B cell (primary cell): ENCODE measurements around the gene CDKN1B. TPM values are rescaled to one million over a fixed set of nuclear protein-coding genes. Genes with fewer than 3 reads are reported as not detected.
A peak's percentile ranks its signal among the peaks of the same experiment; 100 is the strongest.

Source experiments
- ATAC-seq: fragments of 200-7000 bp; cut with Tn5 transposase; one replicate; pipeline ENCODE4 v1.10.0; 2021; ENCODE audit warnings: low read depth, mild to moderate bottlenecking, moderate number of reproducible peaks, moderate library complexity
- CTCF ChIA-PET: fragments of 350-600 bp; sonication (Branson Sonifier 250); formaldehyde crosslinking; loops from one replicate; lab custom pipeline; 2021; ENCODE audit warnings: antibody characterized with exemption, inconsistent platforms; lab: Charles Lee
- POLR2A ChIA-PET: fragments of 350-600 bp; sonication (Branson Sonifier 250); formaldehyde crosslinking; loops from one replicate; lab custom pipeline; 2021; ENCODE audit warnings: antibody characterized with exemption; lab: Charles Lee
- DNase-seq: peaks from one replicate; pipeline ENCODE4 v3.0.0; 2013
- H2AFZ ChIP-seq: 2 replicates; pipeline ENCODE4 v1.6.1; 2012; ENCODE audit warnings: mild to moderate bottlenecking, low read depth, low read length; ENCODE audit not compliant: insufficient read depth, poor library complexity, severe bottlenecking
- H3K27ac ChIP-seq, 2 donors: 1 replicate in 1 of 2; 2 replicates in 1 of 2; pipeline ENCODE4 v1.5.1; 2012 to 2013; ENCODE audit warnings: low read length in 2 of 2, mild to moderate bottlenecking in 2 of 2, moderate library complexity in 1 of 2
- H3K27me3 ChIP-seq, 4 experiments: fragments of 200-600 bp in 1 of 4; sonication (generic) in 1 of 4; replicated peaks in 1 of 4; 1 replicate in 2 of 4; 2 replicates in 2 of 4; pipeline versions ENCODE4 v1.6.1 to v1.7.0; 2013 to 2016; ENCODE audit warnings: low read length in 3 of 4, mild to moderate bottlenecking in 2 of 4, mixed read lengths in 1 of 4, moderate library complexity in 1 of 4; ENCODE audit not compliant: insufficient read depth in 4 of 4, control insufficient read depth in 3 of 4; ENCODE audit errors: control extremely low read depth in 1 of 4
- H3K36me3 ChIP-seq, 2 experiments: replicated peaks in 1 of 2; 1 replicate in 1 of 2; 2 replicates in 1 of 2; pipeline versions ENCODE4 v1.6.1 to v1.7.1; 2013; ENCODE audit warnings: low read length in 1 of 2; ENCODE audit not compliant: insufficient read depth in 2 of 2, control insufficient read depth in 1 of 2; ENCODE audit errors: control extremely low read depth in 1 of 2, extremely low read depth in 1 of 2
- H3K4me1 ChIP-seq, 2 donors: fragments of 200-600 bp in 1 of 2; sonication (generic) in 1 of 2; 1 replicate in 1 of 2; 2 replicates in 1 of 2; pipeline versions ENCODE4 v1.5.1 to v1.6.1; 2013 to 2017; ENCODE audit warnings: low read length in 2 of 2; ENCODE audit not compliant: control insufficient read depth in 2 of 2, insufficient read depth in 2 of 2
- H3K4me2 ChIP-seq: replicated peaks from 2 replicates; pipeline ENCODE3; 2012; ENCODE audit warnings: mild to moderate bottlenecking, low read depth, low read length; ENCODE audit not compliant: poor library complexity, severe bottlenecking
- H3K4me3 ChIP-seq, 5 experiments: fragments of 200-600 bp in 1 of 5; sonication (generic) in 1 of 5; 1 replicate in 3 of 5; 2 replicates in 2 of 5; pipeline versions ENCODE4 v1.5.1 to v1.7.0; 2011 to 2016; ENCODE audit warnings: low read length in 4 of 5, mild to moderate bottlenecking in 4 of 5, low read depth in 2 of 5, control low read depth in 1 of 5, moderate library complexity in 1 of 5; ENCODE audit not compliant: insufficient read depth in 1 of 5; ENCODE audit errors: control extremely low read depth in 1 of 5, extremely low read depth in 1 of 5
- H3K79me2 ChIP-seq: fragments of 200-600 bp; sonication (generic); one replicate; pipeline ENCODE4 v1.6.0; 2016; ENCODE audit warnings: low read length; ENCODE audit not compliant: control insufficient read depth, insufficient read depth
- H3K9ac ChIP-seq: fragments of 200-600 bp; sonication (generic); 2 replicates; pipeline ENCODE4 v1.6.1; 2017; ENCODE audit warnings: mild to moderate bottlenecking, low read length, moderate library complexity
- H3K9me3 ChIP-seq, 3 donors: one replicate each; pipeline versions ENCODE4 v1.6.1 to v1.7.1; 2013; ENCODE audit warnings: low read length in 2 of 3; ENCODE audit not compliant: control insufficient read depth in 2 of 3, insufficient read depth in 1 of 3; ENCODE audit errors: control extremely low read depth in 1 of 3
- H4K20me1 ChIP-seq: 2 replicates; pipeline ENCODE4 v1.6.0; 2012; ENCODE audit warnings: mild to moderate bottlenecking, low read length; ENCODE audit not compliant: insufficient read depth, control insufficient read depth, poor library complexity, severe bottlenecking
- H3K27ac Mint-ChIP-seq: one replicate; pipeline ENCODE4 v1.8.0; 2021; ENCODE audit warnings: mixed read lengths
- H3K27me3 Mint-ChIP-seq: one replicate; pipeline ENCODE4 v1.8.0; 2021; ENCODE audit warnings: mixed read lengths
- H3K4me1 Mint-ChIP-seq: one replicate; pipeline ENCODE4 v1.8.0; 2021; ENCODE audit warnings: mixed read lengths
- H3K4me3 Mint-ChIP-seq: one replicate; pipeline ENCODE4 v1.8.0; 2021; ENCODE audit warnings: mixed read lengths
- H3K9me3 Mint-ChIP-seq: one replicate; pipeline ENCODE4 v1.8.0; 2022; ENCODE audit warnings: mixed read lengths; ENCODE audit not compliant: insufficient read depth
- CTCF ChIP-seq: fragments of 200-600 bp; IDR thresholded peaks from one replicate; pipeline ENCODE4 v1.8.0; 2022; ENCODE audit warnings: antibody characterized with exemption, mild to moderate bottlenecking
- EZH2 ChIP-seq: IDR thresholded peaks from 2 replicates; pipeline ENCODE4 v1.6.1; 2012; ENCODE audit warnings: borderline replicate concordance, low read depth, mild to moderate bottlenecking, moderate library complexity, low read length; ENCODE audit not compliant: insufficient read depth, poor library complexity, severe bottlenecking
- WGBS: methylation state at CpG from one replicate; pipeline ENCODE4 v1.1.5; 2013; ENCODE audit warnings: missing lambda C conversion rate; ENCODE audit not compliant: insufficient coverage; 5-methylcytosine and 5-hydroxymethylcytosine counted together
- intact Hi-C: fragments of 100-400 bp; cut with micrococcal nuclease; formaldehyde crosslinking; loops from one replicate; pipeline ENCODE4 v1.10.0; 2022
- polyA plus RNA-seq: library from polyadenylated mRNA; depleted of rRNA; stranded (reverse); fragments of >200 nt; gene quantifications from 2 replicates; pipeline ENCODE4 v1.2.3, GENCODE V29; 2012
- total RNA-seq, 2 donors: library from RNA; stranded (reverse); fragments of 120-200 nt in 1 of 2; gene quantifications; 1 replicate in 1 of 2; 2 replicates in 1 of 2; pipeline versions ENCODE4 v1.2.3 to v1.2.4, GENCODE V29; 2013 to 2022

CDKN1B gene
- total and polyA plus RNA-seq, 2 donors (not counting 1 experiment from before 2014, with no cell fraction given): 77.4 to 149 TPM

- H3K4me1 ChIP-seq: peaks cover 14 to 18% of the 10 kb centered on the region in 2 donors
- Mint-ChIP-seq H3K4me1 (peaks cover 40% of the 10 kb centered on the region), H3K27me3 (no peaks in the 10 kb centered on the region), H3K9me3 (no peaks in the 10 kb centered on the region), H3K27ac (peak overlapping the region; percentile 94), H3K4me3 (peak overlapping the region; percentile 87)
- no peaks in the 10 kb centered on the region for H4K20me1 ChIP-seq
- H3K9ac ChIP-seq: peak overlapping the region; percentile 71
- ChIA-PET POLR2A (interaction anchor here (0.6 to 6.0 kb wide), 15 partner anchors 10 to 820 kb away, joined by 3 to 155 read pairs (median 6); partner anchors contain the start of genes BORCS5 and CDKN1B), CTCF (interaction anchor here (0.6 to 4.4 kb wide), 8 partner anchors 11 to 368 kb away, joined by 3 to 51 read pairs (median 3); partner anchors contain the start of gene CDKN1B)
- H3K9me3 ChIP-seq: no peaks in the 10 kb centered on the region
- no peak for ATAC-seq
- 0% methylated on average over 10 of the region's 26 CpGs for WGBS
- peak overlapping the region; percentile 94 to 97 for H3K27ac ChIP-seq
- no peak for TF ChIP-seq EZH2
- TF ChIP-seq CTCF: no peak
- H3K79me2 ChIP-seq: peaks cover 43% of the 10 kb centered on the region
- peaks cover 3 to 11% of the 10 kb centered on the region in 2 experiments for H3K36me3 ChIP-seq
- H3K4me3 ChIP-seq: peak overlapping the region; percentile 74 to 95 (median 78)
- DNase-seq: no peak
- H3K27me3 ChIP-seq: no peaks in the 10 kb centered on the region
- H3K4me2 ChIP-seq: peak overlapping the region; percentile 94
- H2AFZ ChIP-seq: peak overlapping the region; percentile 53
- intact Hi-C loops: loop anchor here (1.0 to 2.0 kb wide), 8 partner anchors 9 to 369 kb away; partner anchors contain the start of genes BORCS5, CDKN1B, CREBL2 and DDX47
These were observed 8.9 kb downstream of the CDKN1B start for GRCh38 chr12:12725956-12726554.
